GM23338 (cell line): Measurements from ENCODE around the gene UBA1. TPM values are rescaled to one million over a fixed set of nuclear protein-coding genes. Genes with fewer than 3 reads are reported as not detected.

Source experiments
- ATAC-seq: fragments of 200-7000 bp; cut with Tn5 transposase; 3 replicates; pipeline ENCODE4 v1.9.1; 2020
- DNase-seq: peaks from one replicate; pipeline ENCODE4 v3.0.0-alpha.2; 2015; ENCODE audit warnings: low spot score
- H2AFZ ChIP-seq: fragments of 200-600 bp; sonication (generic); 2 replicates; pipeline ENCODE4 v1.8.0; 2016; ENCODE audit warnings: antibody characterized with exemption, mild to moderate bottlenecking, moderate library complexity
- H3F3A ChIP-seq: fragments of 200-600 bp; sonication (generic); replicated peaks from 2 replicates; pipeline ENCODE4 v1.8.0; 2017; ENCODE audit warnings: antibody characterized with exemption, mixed run types, low read depth
- H3K27ac ChIP-seq: fragments of 200-600 bp; sonication (generic); 2 replicates; pipeline ENCODE4 v1.6.1; 2016; ENCODE audit warnings: low read depth
- H3K27me3 ChIP-seq: fragments of 200-600 bp; sonication (generic); 2 replicates; pipeline ENCODE4 v1.8.0; 2016; ENCODE audit warnings: mild to moderate bottlenecking, mixed run types, moderate library complexity; ENCODE audit not compliant: insufficient read depth
- H3K36me3 ChIP-seq: fragments of 200-600 bp; sonication (generic); 2 replicates; pipeline ENCODE4 v1.8.0; 2016; ENCODE audit warnings: mild to moderate bottlenecking; ENCODE audit not compliant: insufficient read depth
- H3K4me1 ChIP-seq: fragments of 200-600 bp; sonication (generic); 2 replicates; pipeline ENCODE4 v1.8.0; 2016; ENCODE audit warnings: mild to moderate bottlenecking, moderate library complexity; ENCODE audit not compliant: insufficient read depth
- H3K4me2 ChIP-seq: fragments of 200-600 bp; sonication (generic); 2 replicates; pipeline ENCODE4 v1.7.1; 2017; ENCODE audit warnings: mixed run types
- H3K4me3 ChIP-seq: fragments of 200-600 bp; sonication (generic); 2 replicates; pipeline ENCODE4 v1.6.1; 2016; ENCODE audit warnings: mixed run types
- H3K79me2 ChIP-seq: fragments of 200-600 bp; sonication (generic); replicated peaks from 2 replicates; pipeline ENCODE4 v1.8.0; 2017; ENCODE audit warnings: mild to moderate bottlenecking; ENCODE audit not compliant: insufficient read depth
- H3K9me2 ChIP-seq: fragments of 200-600 bp; sonication (generic); 2 replicates; pipeline ENCODE4 v1.8.0; 2017; ENCODE audit not compliant: insufficient read depth
- H4K20me1 ChIP-seq: fragments of 200-600 bp; sonication (generic); replicated peaks from 2 replicates; pipeline ENCODE4 v1.8.0; 2017; ENCODE audit warnings: mild to moderate bottlenecking; ENCODE audit not compliant: insufficient read depth
- H3K27ac Mint-ChIP-seq: 2 replicates; pipeline ENCODE4 v1.8.0; 2020; ENCODE audit warnings: inconsistent platforms, mild to moderate bottlenecking, moderate library complexity, mixed read lengths
- H3K27me3 Mint-ChIP-seq: 3 replicates; pipeline ENCODE4 v1.8.0; 2022; ENCODE audit warnings: low read depth, mild to moderate bottlenecking, moderate library complexity, mixed read lengths, inconsistent platforms; ENCODE audit not compliant: insufficient read depth, poor library complexity
- H3K36me3 Mint-ChIP-seq: 3 replicates; pipeline ENCODE4 v1.8.0; 2021; ENCODE audit warnings: low read depth, mild to moderate bottlenecking, inconsistent platforms, moderate library complexity, mixed read lengths
- H3K4me1 Mint-ChIP-seq: 3 replicates; pipeline ENCODE4 v1.8.0; 2020; ENCODE audit warnings: mild to moderate bottlenecking, inconsistent platforms, mixed read lengths
- H3K4me3 Mint-ChIP-seq: 3 replicates; pipeline ENCODE4 v1.8.0; 2021; ENCODE audit warnings: moderate library complexity, mild to moderate bottlenecking, inconsistent platforms, mixed read lengths
- H3K9me3 Mint-ChIP-seq: 3 replicates; pipeline ENCODE4 v1.8.0; 2020; ENCODE audit warnings: moderate library complexity, mild to moderate bottlenecking, inconsistent platforms, mixed read lengths
- CREB1 ChIP-seq: fragments of 250-450 bp; sonication (Bioruptor Pico); IDR thresholded peaks from 2 replicates; pipeline ENCODE4 v1.5.0; 2020; ENCODE audit warnings: low read depth, mild to moderate bottlenecking, moderate library complexity
- CTCF ChIP-seq, 2 experiments: fragments of 200-600 bp in 1 of 2; sonication (generic) in 1 of 2; conservative IDR thresholded peaks; 2 replicates each; pipeline versions ENCODE4 v1.5.1 to v1.6.1; 2016 to 2017; ENCODE audit warnings: antibody characterized with exemption in 2 of 2, low read depth in 2 of 2, mild to moderate bottlenecking in 2 of 2, moderate library complexity in 1 of 2
- ETS1 ChIP-seq: IDR thresholded peaks from 2 replicates; pipeline ENCODE4 v1.6.1; 2016; ENCODE audit warnings: antibody characterized with exemption
- EZH2 ChIP-seq: fragments of 200-600 bp; sonication (generic); IDR thresholded peaks from one replicate; pipeline ENCODE4 v1.8.0; 2017; ENCODE audit warnings: antibody characterized with exemption, mild to moderate bottlenecking, low read depth; ENCODE audit not compliant: unreplicated experiment
- EZH2phosphoT487 ChIP-seq: fragments of 200-600 bp; sonication (generic); IDR thresholded peaks from one replicate; pipeline ENCODE4 v1.8.1; 2018; ENCODE audit warnings: antibody characterized with exemption; ENCODE audit not compliant: unreplicated experiment
- JUNB ChIP-seq: IDR thresholded peaks from one replicate; pipeline ENCODE4 v1.6.1; 2016; ENCODE audit warnings: antibody characterized with exemption; ENCODE audit not compliant: unreplicated experiment
- NANOG ChIP-seq: IDR thresholded peaks from 2 replicates; pipeline ENCODE4 v1.6.1; 2016; ENCODE audit warnings: antibody characterized with exemption, borderline replicate concordance
- POLR2AphosphoS5 ChIP-seq: IDR thresholded peaks from 2 replicates; pipeline ENCODE4 v1.6.1; 2016; ENCODE audit warnings: antibody characterized with exemption, low read depth
- REST ChIP-seq: IDR thresholded peaks from one replicate; pipeline ENCODE4 v1.6.1; 2018; ENCODE audit warnings: antibody characterized with exemption; ENCODE audit not compliant: unreplicated experiment
- STAT1 ChIP-seq: IDR thresholded peaks from one replicate; pipeline ENCODE4 v1.6.1; 2016; ENCODE audit warnings: antibody characterized with exemption; ENCODE audit not compliant: unreplicated experiment
- ZNF114 ChIP-seq: fragments of 250-450 bp; sonication (Bioruptor Pico); IDR thresholded peaks from 2 replicates; pipeline ENCODE4 v1.5.0; 2020; ENCODE audit warnings: mild to moderate bottlenecking, moderate library complexity
- ZNF331 ChIP-seq: fragments of 250-450 bp; sonication (Bioruptor Pico); IDR thresholded peaks from 2 replicates; pipeline ENCODE4 v1.5.0; 2020; ENCODE audit warnings: low read depth, mild to moderate bottlenecking, moderate library complexity
- ZNF462 ChIP-seq: fragments of 250-450 bp; sonication (Bioruptor Pico); IDR thresholded peaks from 2 replicates; pipeline ENCODE4 v1.5.0; 2020; ENCODE audit warnings: mild to moderate bottlenecking, moderate library complexity
- polyA plus RNA-seq: library from polyadenylated mRNA; unstranded; fragments of >200 nt; fragmentation: Nextera tagmentation; extraction: Ambion mirVana; gene quantifications from 2 replicates; pipeline ENCODE4 v1.2.1, GENCODE V29; 2016
- total RNA-seq: library from RNA; depleted of rRNA; stranded (reverse); fragments of >200 nt; shearing (Covaris generic); gene quantifications from 2 replicates; pipeline ENCODE4 v1.2.3, GENCODE V29; 2014

UBA1 gene
- total and polyA plus RNA-seq, 2 experiments from 2014 or later = 104 to 377 TPM

GRCh38 chrX:47223476-47224250 lies 30.0 kb downstream of the UBA1 start:
- DNase-seq = no peak
- Histone ChIP-seq H3K36me3 (peaks cover 6% of the 10 kb centered on the region), H3K27me3 (no peaks in the 10 kb centered on the region), H3K9me2 (no peaks in the 10 kb centered on the region), H3K4me2 (no peak overlapping the region), H3F3A (no peaks in the 10 kb centered on the region), H3K4me1 (no peaks in the 10 kb centered on the region), H2AFZ (no peak overlapping the region), H3K27ac (no peak overlapping the region), H4K20me1 (no peaks in the 10 kb centered on the region), H3K79me2 (peaks cover 37% of the 10 kb centered on the region), H3K4me3 (no peak overlapping the region)
- Mint-ChIP-seq H3K36me3 (peaks cover 59% of the 10 kb centered on the region), H3K27ac (no peak overlapping the region), H3K4me1 (peaks cover 17% of the 10 kb centered on the region), H3K4me3 (no peak overlapping the region), H3K9me3 (no peaks in the 10 kb centered on the region), H3K27me3 (peaks cover 10% of the 10 kb centered on the region)
- ATAC-seq = no peak
- no peak for TF ChIP-seq CREB1 (CRISPR knock-in tag)
- no peak for TF ChIP-seq ZNF462 (CRISPR knock-in tag)
- no peak for TF ChIP-seq STAT1
- no peak for TF ChIP-seq EZH2phosphoT487
- TF ChIP-seq ZNF331 = no peak
- TF ChIP-seq EZH2 = no peak
- TF ChIP-seq ETS1 = no peak
- no peak for TF ChIP-seq NANOG
- no peak for TF ChIP-seq CTCF (conservative IDR thresholded peaks at IDR 0.05; ENCODE audit: low read depth in 2 of 2)
- TF ChIP-seq JUNB = no peak
- TF ChIP-seq POLR2AphosphoS5 = no peak
- TF ChIP-seq REST = no peak
- no peak for TF ChIP-seq ZNF114 (CRISPR knock-in tag)
